Memory B cell (primary cell): ENCODE data around the gene ITPKC.
A peak's percentile ranks its signal among the peaks of the same experiment; 100 is the strongest.
"Not testable (repeated sequence)": the region's sequence is repeated elsewhere in the genome, so short reads cannot be mapped to it uniquely, and the experiment has no call there.

ENCODE experiments used
- ATAC-seq: fragments of 150-1000 bp; cut with Tn5 transposase; 2 replicates; pipeline ENCODE4 v1.10.0; 2021; ENCODE audit warnings: low read depth, mild to moderate bottlenecking, moderate library complexity
- DNase-seq, 2 donors: peaks; one replicate each; pipeline ENCODE4 v3.0.0; 2022; ENCODE audit warnings: low spot score in 2 of 2
- H3K27ac Mint-ChIP-seq: one replicate; pipeline ENCODE4 v1.8.0; 2022; ENCODE audit warnings: mild to moderate bottlenecking, moderate library complexity, mixed read lengths
- H3K27me3 Mint-ChIP-seq: one replicate; pipeline ENCODE4 v1.8.0; 2022; ENCODE audit warnings: mixed read lengths
- H3K36me3 Mint-ChIP-seq: one replicate; pipeline ENCODE4 v1.8.0; 2022; ENCODE audit warnings: mild to moderate bottlenecking, mixed read lengths
- H3K4me1 Mint-ChIP-seq: one replicate; pipeline ENCODE4 v1.8.0; 2022; ENCODE audit warnings: mixed read lengths
- H3K4me3 Mint-ChIP-seq: one replicate; pipeline ENCODE4 v1.8.0; 2022; ENCODE audit warnings: mild to moderate bottlenecking, moderate library complexity, mixed read lengths
- H3K9me3 Mint-ChIP-seq: one replicate; pipeline ENCODE4 v1.8.0; 2022; ENCODE audit warnings: mixed read lengths

Gene ITPKC

GRCh38 chr19:40717325-40717879 is 490 bp downstream of the ITPKC start:
- Mint-ChIP-seq H3K36me3 (peaks cover 14% of the 10 kb centered on the region), H3K27me3 (no peaks in the 10 kb centered on the region), H3K9me3 (no peaks in the 10 kb centered on the region), H3K27ac (peak overlapping the region; percentile 98), H3K4me1 (peaks cover 43% of the 10 kb centered on the region), H3K4me3 (peak overlapping the region; percentile 89)
- DNase-seq, result no peak
- no peak for ATAC-seq

- ATAC-seq (no peak), DNase-seq (peak in 1 of 2 donors; percentile 23)
- Mint-ChIP-seq H3K27ac (peak overlapping the region; percentile 98), H3K9me3 (no peaks in the 10 kb centered on the region), H3K4me1 (peaks cover 46% of the 10 kb centered on the region), H3K4me3 (peak overlapping the region; percentile 89), H3K36me3 (peaks cover 12% of the 10 kb centered on the region), H3K27me3 (no peaks in the 10 kb centered on the region)
Measured at GRCh38 chr19:40717880-40718773, 1.2 kb downstream of the ITPKC start.

GRCh38 chr19:40718774-40719391 is 2.0 kb downstream of the ITPKC start:
- H3K4me3 Mint-ChIP-seq, result peak overlapping the region; percentile 89
- peak overlapping the region; percentile 89 for H3K27ac Mint-ChIP-seq
- H3K4me1 Mint-ChIP-seq, result peaks cover 47% of the 10 kb centered on the region
- no peaks in the 10 kb centered on the region for H3K9me3 Mint-ChIP-seq
- H3K36me3 Mint-ChIP-seq, result peaks cover 16% of the 10 kb centered on the region
- ATAC-seq (no peak), DNase-seq (peak in 1 of 2 donors; percentile 22)
- H3K27me3 Mint-ChIP-seq, result no peaks in the 10 kb centered on the region

- Mint-ChIP-seq H3K36me3 (peaks cover 16% of the 10 kb centered on the region), H3K4me3 (peak overlapping the region; percentile 89), H3K27ac (peak overlapping the region; percentile 89), H3K4me1 (peaks cover 45% of the 10 kb centered on the region), H3K27me3 (no peaks in the 10 kb centered on the region), H3K9me3 (no peaks in the 10 kb centered on the region)
- ATAC-seq, result no peak
- no peak for DNase-seq
Measured at GRCh38 chr19:40719414-40719894, 2.5 kb downstream of the ITPKC start.

GRCh38 chr19:40721140-40721486 is 4.2 kb downstream of the ITPKC start:
- no peaks in the 10 kb centered on the region for H3K9me3 Mint-ChIP-seq
- H3K4me1 Mint-ChIP-seq, result peaks cover 33% of the 10 kb centered on the region
- H3K36me3 Mint-ChIP-seq, result peaks cover 20% of the 10 kb centered on the region
- H3K27ac Mint-ChIP-seq, result peak overlapping the region; percentile 8
- DNase-seq (no peak), ATAC-seq (no peak)
- peak overlapping the region; percentile 58 for H3K4me3 Mint-ChIP-seq
- H3K27me3 Mint-ChIP-seq, result no peaks in the 10 kb centered on the region

GRCh38 chr19:40721936-40722661 is 5.2 kb downstream of the ITPKC start:
- Mint-ChIP-seq H3K36me3 (peaks cover 20% of the 10 kb centered on the region), H3K27me3 (no peaks in the 10 kb centered on the region), H3K9me3 (no peaks in the 10 kb centered on the region), H3K4me1 (peaks cover 32% of the 10 kb centered on the region), H3K4me3 (no peak overlapping the region), H3K27ac (no peak overlapping the region)
- ATAC-seq (no peak), DNase-seq (no peak)

- H3K27ac Mint-ChIP-seq, result no peak overlapping the region
- peaks cover 24% of the 10 kb centered on the region for H3K4me1 Mint-ChIP-seq
- no peak overlapping the region for H3K4me3 Mint-ChIP-seq
- H3K9me3 Mint-ChIP-seq, result no peaks in the 10 kb centered on the region
- DNase-seq (no peak), ATAC-seq (no peak)
- H3K36me3 Mint-ChIP-seq, result peaks cover 24% of the 10 kb centered on the region
- H3K27me3 Mint-ChIP-seq, result no peaks in the 10 kb centered on the region
Measured at GRCh38 chr19:40723661-40724254, 6.8 kb downstream of the ITPKC start.

- no peak overlapping the region for H3K4me3 Mint-ChIP-seq
- no peaks in the 10 kb centered on the region for H3K9me3 Mint-ChIP-seq
- H3K27me3 Mint-ChIP-seq, result no peaks in the 10 kb centered on the region
- no peak overlapping the region for H3K27ac Mint-ChIP-seq
- DNase-seq (no peak), ATAC-seq (no peak)
- peaks cover 24% of the 10 kb centered on the region for H3K36me3 Mint-ChIP-seq
- peaks cover 20% of the 10 kb centered on the region for H3K4me1 Mint-ChIP-seq
Measured at GRCh38 chr19:40724315-40724714, 7.4 kb downstream of the ITPKC start.

- Mint-ChIP-seq H3K27me3 (no peaks in the 10 kb centered on the region), H3K4me1 (peaks cover 20% of the 10 kb centered on the region), H3K9me3 (no peaks in the 10 kb centered on the region), H3K27ac (no peak overlapping the region), H3K4me3 (no peak overlapping the region), H3K36me3 (peaks cover 24% of the 10 kb centered on the region)
- no peak for DNase-seq
- no peak for ATAC-seq
Measured at GRCh38 chr19:40724855-40725254, 7.9 kb downstream of the ITPKC start.

GRCh38 chr19:40726279-40726678 is 9.4 kb downstream of the ITPKC start:
- DNase-seq (no peak), ATAC-seq (no peak)
- H3K4me3 Mint-ChIP-seq, result no peak overlapping the region
- no peaks in the 10 kb centered on the region for H3K27me3 Mint-ChIP-seq
- H3K9me3 Mint-ChIP-seq, result no peaks in the 10 kb centered on the region
- peaks cover 22% of the 10 kb centered on the region for H3K36me3 Mint-ChIP-seq
- peaks cover 13% of the 10 kb centered on the region for H3K4me1 Mint-ChIP-seq
- H3K27ac Mint-ChIP-seq, result no peak overlapping the region

- H3K4me1 Mint-ChIP-seq, H3K9me3 Mint-ChIP-seq, H3K27me3 Mint-ChIP-seq, H3K27ac Mint-ChIP-seq, H3K4me3 Mint-ChIP-seq, ATAC-seq, DNase-seq: not testable (repeated sequence)
- H3K36me3 Mint-ChIP-seq, result peaks cover 32% of the 10 kb centered on the region
Measured at GRCh38 chr19:40730065-40730464, 13.2 kb downstream of the ITPKC start.

GRCh38 chr19:40732304-40732703 is 15.4 kb downstream of the ITPKC start:
- H3K36me3 Mint-ChIP-seq, result peaks cover 35% of the 10 kb centered on the region
- H3K9me3 Mint-ChIP-seq, result not testable (repeated sequence)

GRCh38 chr19:40733149-40733548 is 16.2 kb downstream of the ITPKC start:
- H3K4me1 Mint-ChIP-seq, result peaks cover 4% of the 10 kb centered on the region
- DNase-seq, result no peak
- H3K9me3 Mint-ChIP-seq, result no peaks in the 10 kb centered on the region
- H3K27ac Mint-ChIP-seq, result no peak overlapping the region
- peaks cover 35% of the 10 kb centered on the region for H3K36me3 Mint-ChIP-seq
- ATAC-seq, result no peak
- no peaks in the 10 kb centered on the region for H3K27me3 Mint-ChIP-seq
- no peak overlapping the region for H3K4me3 Mint-ChIP-seq

More at GRCh38 chr19:40732304-40732703, 15.4 kb downstream of the ITPKC start:
- not testable (repeated sequence) for H3K4me1 Mint-ChIP-seq, H3K4me3 Mint-ChIP-seq, DNase-seq, H3K27ac Mint-ChIP-seq, H3K27me3 Mint-ChIP-seq, ATAC-seq
